HG02943 (cell line): ENCODE results near the gene PPIH.
"Not testable (repeated sequence)": the region's sequence is repeated elsewhere in the genome, so short reads cannot be mapped to it uniquely, and the experiment has no call there.

Experiments
- ATAC-seq: cut with Tn5 transposase; IDR thresholded peaks from one replicate; pipeline ENCODE4 v1.9.1; 2021; ENCODE audit warnings: mild to moderate bottlenecking, low read depth, moderate library complexity; ENCODE audit not compliant: unreplicated experiment

Gene PPIH

GRCh38 chr1:42657981-42658876 lies at the start of gene PPIH:
TSS of gene PPIH (plus strand) at chr1:42658423. CDS start at chr1:42658447, 24 bp downstream.
- ATAC-seq = peak; percentile 92

- ATAC-seq = no peak
Measured at GRCh38 chr1:42613803-42614131, 44.5 kb upstream of the PPIH start.

- ATAC-seq = no peak
Measured at GRCh38 chr1:42618866-42619265, 39.4 kb upstream of the PPIH start.

GRCh38 chr1:42620307-42620706 lies 37.9 kb upstream of the PPIH start:
- ATAC-seq = no peak

- not testable (repeated sequence) for ATAC-seq
Measured at GRCh38 chr1:42621180-42621579, 37.0 kb upstream of the PPIH start.

GRCh38 chr1:42627205-42627604 lies 31.0 kb upstream of the PPIH start:
- ATAC-seq = not testable (repeated sequence)

- no peak for ATAC-seq
Measured at GRCh38 chr1:42639116-42639515, 19.1 kb upstream of the PPIH start.

GRCh38 chr1:42646056-42646455 lies 12.2 kb upstream of the PPIH start:
- ATAC-seq = no peak

- no peak for ATAC-seq
Measured at GRCh38 chr1:42657201-42657600, 1.0 kb upstream of the PPIH start.

GRCh38 chr1:42658877-42659337 lies 684 bp downstream of the PPIH start:
- no peak for ATAC-seq

GRCh38 chr1:42660907-42661500 lies 2.8 kb downstream of the PPIH start:
- no peak for ATAC-seq

- ATAC-seq = no peak
Measured at GRCh38 chr1:42669936-42670335, 11.7 kb downstream of the PPIH start.

GRCh38 chr1:42670425-42670824 lies 12.2 kb downstream of the PPIH start:
- ATAC-seq = no peak

- ATAC-seq = no peak
Measured at GRCh38 chr1:42674214-42674613, 16.0 kb downstream of the PPIH start.

GRCh38 chr1:42674682-42675081 lies 16.5 kb downstream of the PPIH start:
- no peak for ATAC-seq

- no peak for ATAC-seq
Measured at GRCh38 chr1:42675467-42675866, 17.2 kb downstream of the PPIH start.

GRCh38 chr1:42676534-42677087 lies 18.4 kb downstream of the PPIH start:
- no peak for ATAC-seq

- no peak for ATAC-seq
Measured at GRCh38 chr1:42679364-42679983, 21.3 kb downstream of the PPIH start.

- no peak for ATAC-seq
Measured at GRCh38 chr1:42680055-42680454, 21.8 kb downstream of the PPIH start.

GRCh38 chr1:42680921-42681683 lies 22.9 kb downstream of the PPIH start:
- no peak for ATAC-seq
